Activated CD8-positive, alpha-beta memory T cell treated with anti-CD3 and anti-CD28 coated beads, Interleukin-2, amount 50 U/mL, for 48 hours (primary cell): Measurements from ENCODE around the gene SLC6A17.

Experiments used
- DNase-seq: peaks from one replicate; pipeline ENCODE4 v3.0.0-alpha.2; 2020

The SLC6A17 gene

GRCh38 chr1:110150330-110151174, at the start of gene SLC6A17:
Gene SLC6A17, plus strand, starts transcription at chr1:110150494. Its CDS starts 16,436 bp downstream, at chr1:110166930.
- DNase-seq, result peak; percentile 82

DNA sequence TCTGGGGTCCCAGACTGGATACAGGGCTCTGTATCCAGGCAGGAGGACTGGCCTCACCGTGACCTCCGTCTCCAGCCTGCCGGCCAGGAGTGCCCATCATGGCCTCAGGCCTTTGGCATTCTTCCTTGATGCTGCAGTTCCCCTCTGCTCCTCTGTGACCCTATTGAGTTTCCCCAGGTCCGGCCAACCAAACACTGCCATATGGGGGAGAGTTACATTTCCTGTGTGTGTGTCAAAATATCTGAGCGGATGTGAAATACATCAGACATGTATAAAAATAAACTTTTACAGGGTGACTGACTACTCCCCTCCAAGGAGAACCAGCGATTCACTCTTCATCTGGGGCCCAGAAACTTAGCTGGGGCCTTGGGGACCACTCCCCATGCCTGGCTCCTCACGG, 48.2 kb upstream of the SLC6A17 start:
- no peak for DNase-seq

GRCh38 chr1:110106013-110106941, 44.0 kb upstream of the SLC6A17 start:
- peak; percentile 77 for DNase-seq

DNA sequence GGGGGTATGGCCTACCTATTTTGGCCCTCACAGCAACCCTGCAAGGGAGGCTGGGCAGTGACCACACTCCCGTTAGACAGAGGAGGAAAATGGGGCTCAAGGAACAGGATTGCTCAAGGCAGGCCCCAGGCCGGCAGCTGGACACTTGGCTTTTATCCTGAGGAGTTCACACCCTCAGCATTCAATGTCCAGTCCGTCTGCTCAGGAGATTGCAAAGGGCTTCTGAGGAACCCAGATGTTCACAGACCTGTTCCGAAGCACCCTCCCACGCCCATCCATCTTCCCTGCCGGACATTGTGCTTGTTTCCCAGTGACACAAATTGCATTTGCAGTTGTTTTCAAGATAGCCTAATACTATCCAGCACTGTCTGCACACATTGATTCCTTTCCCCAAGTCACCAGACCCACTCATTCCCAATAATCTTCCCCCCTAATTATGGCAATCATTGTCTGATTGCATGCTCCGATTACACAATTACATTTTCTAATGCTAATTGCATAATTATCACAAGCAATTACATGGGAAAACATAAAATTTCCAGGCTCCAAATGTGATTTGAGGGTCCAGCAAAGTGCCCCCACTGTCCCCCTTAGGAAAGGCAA, 42.3 kb upstream of the SLC6A17 start:
- DNase-seq, result no peak

GRCh38 chr1:110111081-110111480, 39.2 kb upstream of the SLC6A17 start:
- no peak for DNase-seq

- no peak for DNase-seq
Observed at GRCh38 chr1:110112143-110112542, 38.2 kb upstream of the SLC6A17 start, which contains the start of gene UBL4B. Gene UBL4B, plus strand, starts transcription at chr1:110112443. Its CDS starts 92 bp downstream, at chr1:110112535.

GRCh38 chr1:110112656-110113055, 37.6 kb upstream of the SLC6A17 start:
- DNase-seq, result no peak

DNA sequence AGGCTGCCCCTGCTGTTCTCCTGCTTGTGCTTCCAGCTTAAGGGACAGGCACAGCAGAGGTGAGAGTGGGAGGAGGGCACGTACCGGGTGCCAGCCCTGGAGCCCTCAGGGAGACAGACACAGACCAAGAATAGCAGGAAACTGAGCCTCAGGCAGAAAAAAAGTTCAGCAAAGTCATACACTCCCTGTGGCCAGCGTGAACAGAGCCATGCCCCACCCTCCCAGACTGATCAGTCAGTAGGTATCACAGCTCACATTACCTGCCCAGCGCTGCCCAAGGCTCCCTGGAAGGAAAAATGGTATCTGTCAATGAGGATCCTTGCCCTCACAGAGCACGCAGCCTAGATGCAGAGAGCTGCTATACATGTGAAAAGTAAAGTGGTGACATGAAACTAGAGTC, 36.7 kb upstream of the SLC6A17 start:
- DNase-seq, result no peak

DNA sequence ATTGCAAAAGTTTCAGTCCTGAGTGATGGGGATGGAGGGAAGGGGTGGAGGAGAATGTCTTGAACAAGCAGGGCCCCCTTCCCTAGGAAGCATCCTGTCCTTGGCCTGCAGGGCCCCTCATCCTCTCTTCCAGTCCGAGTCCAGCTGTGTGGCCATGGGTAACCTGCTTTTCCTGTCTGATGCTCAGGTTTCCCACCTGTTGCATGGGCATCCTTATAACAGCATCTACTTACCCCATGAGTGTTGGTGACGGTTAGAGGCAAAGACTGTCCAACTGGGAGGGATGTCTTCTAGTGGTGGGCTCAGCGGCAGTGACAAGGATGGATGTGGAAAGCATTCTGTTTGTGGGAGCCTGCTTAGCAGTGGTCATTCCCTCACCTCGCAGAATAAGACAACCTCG, 36.1 kb upstream of the SLC6A17 start:
- DNase-seq, result no peak

DNA sequence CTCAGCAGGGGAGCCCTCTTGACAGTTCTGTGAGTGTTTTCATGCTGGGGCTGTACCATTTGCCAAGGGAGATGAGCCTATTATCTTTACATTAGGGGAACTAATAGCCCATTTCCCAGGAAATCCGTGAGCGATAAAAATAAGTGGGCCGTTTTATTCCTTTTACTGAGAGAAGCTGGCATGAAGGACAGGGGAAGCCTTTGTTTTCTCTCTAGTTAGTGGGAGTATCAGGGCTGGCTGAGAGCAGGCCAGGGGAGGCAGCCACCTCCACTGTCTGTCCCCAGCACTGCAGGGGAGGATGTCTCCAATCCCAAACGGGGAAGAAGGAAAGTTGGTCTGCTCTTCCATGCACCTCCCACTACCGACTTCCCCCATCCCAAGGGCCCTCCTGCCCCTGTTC, 35.5 kb upstream of the SLC6A17 start:
- no peak for DNase-seq

DNA sequence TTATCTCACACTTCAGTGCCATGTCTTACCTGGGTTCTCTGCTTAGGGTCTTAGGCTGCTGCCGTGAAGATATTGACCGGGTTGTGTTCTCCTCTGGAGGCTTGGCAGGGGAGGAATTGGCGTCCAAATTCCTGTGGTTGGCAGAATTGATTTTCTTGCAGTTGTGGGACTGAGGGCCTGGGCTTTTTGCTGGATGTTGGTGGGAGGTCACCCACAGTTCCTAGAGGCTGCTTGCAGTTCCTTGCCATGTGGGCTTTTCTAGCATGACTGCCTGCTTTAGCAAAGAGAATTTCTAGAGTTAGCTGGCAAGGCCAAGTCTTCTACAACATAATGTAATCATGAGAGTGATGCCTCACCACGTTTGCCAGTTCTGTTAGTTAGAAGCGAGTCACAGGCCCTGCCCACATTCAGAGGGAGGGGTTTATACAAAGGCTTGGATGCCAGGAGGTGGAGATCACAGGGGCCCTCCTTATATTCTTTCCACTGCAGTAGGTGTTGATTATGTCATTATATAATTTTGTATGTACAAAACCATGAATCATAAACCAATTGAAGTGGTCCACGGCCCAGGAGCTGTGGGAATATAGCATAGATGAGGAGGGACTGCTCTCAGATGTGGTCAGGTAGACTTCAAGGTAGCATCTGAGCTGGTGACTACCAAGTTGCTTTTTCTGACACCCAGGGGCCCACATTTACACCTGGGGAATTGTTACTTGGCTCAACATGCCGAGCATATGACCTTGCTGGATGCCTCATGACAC, 31.5 kb upstream of the SLC6A17 start:
- no peak for DNase-seq

DNA sequence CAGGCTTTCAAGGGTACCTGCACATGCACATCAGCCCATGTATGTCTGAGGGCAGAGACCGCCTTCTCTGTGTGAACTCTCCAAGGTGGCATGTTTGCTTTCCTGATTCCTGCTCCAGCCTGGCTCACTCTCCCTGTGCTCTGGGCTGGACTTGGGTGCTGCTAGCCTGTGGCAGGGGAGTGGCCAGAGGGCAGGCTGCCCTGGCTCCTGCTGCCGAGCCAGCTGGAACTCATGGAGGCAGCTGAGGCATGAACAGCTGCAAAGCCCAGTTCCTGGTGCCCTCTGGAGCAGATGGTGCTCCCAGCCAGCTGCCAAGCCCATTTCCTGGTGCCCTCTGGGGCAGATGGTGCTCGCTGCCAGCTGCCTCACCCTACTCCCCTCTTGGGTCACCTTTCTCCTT, 30.5 kb upstream of the SLC6A17 start:
- no peak for DNase-seq

DNA sequence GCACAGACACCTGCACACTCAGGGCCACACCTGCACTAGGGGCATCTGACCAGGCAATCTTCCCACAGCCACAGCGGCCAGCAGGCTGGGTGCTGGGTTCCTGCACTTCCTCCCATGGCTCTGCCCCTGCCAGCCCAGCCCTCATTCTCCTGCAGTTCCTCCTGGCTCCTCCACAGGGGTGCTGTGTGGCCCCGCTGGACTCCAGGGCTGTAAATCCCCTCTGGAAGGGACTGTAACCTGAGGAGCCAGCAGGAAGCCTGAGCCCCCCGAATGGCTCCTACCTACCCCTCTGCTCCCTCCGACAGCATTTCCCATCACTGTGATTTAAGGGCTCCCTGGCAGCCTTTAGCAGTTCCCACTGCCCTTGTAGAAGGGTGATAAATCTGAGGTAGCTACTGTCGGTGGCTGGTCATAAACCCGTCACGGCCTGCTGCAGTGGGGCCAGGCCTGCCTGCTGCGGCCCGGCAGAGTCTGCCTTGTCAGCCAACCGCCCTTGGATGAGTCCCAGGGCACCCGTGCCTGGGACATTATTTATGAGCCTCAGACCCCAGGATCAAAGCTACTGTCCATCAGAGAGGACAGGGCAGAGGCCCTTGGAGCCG, 29.2 kb upstream of the SLC6A17 start:
- DNase-seq, result no peak

DNA sequence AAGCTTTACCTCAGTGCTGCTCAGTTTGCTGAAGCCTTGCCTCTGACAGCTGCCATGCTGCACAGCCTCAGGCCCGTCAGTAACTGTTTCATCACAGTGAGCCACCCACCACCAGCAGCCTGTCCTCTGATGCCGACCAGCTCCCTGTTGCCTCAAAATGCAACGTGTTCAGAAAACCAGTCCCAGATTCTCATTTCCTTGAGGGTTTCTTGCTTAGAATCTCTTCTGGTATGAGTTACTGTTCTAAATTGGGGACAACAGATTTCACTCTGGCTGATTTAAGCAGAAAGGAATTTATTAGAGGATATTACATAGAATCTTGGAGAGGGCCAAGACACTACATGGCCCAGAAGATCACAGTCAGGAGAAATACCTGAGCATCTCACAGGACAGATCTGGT, 27.1 kb upstream of the SLC6A17 start:
- no peak for DNase-seq

GRCh38 chr1:110125810-110126209, 24.5 kb upstream of the SLC6A17 start:
- DNase-seq, result no peak

DNA sequence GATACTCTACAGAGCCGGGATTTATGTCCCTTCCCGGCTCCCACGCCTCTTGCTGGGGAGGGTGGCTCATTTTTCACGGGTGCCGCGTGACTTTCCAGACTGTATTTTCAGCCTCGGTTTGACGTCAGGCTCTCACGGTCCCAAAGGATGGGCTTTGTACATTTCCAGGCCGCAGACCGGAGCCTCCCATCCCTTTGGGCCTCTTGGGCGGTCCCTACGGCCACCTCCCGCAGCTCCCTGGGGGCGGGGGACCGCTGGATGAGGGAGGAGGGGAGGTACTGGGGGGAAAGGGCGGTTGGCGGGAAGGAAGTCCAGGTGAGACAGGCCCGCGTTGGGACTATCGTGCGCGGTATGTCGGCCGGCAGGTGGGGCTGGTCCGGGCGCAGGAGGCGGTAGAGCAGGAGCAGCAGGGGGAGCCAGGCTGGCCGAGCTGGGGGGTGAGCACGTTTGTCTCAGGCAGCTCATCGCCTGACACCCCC, 20.1 kb upstream of the SLC6A17 start:
- DNase-seq, result no peak

DNA sequence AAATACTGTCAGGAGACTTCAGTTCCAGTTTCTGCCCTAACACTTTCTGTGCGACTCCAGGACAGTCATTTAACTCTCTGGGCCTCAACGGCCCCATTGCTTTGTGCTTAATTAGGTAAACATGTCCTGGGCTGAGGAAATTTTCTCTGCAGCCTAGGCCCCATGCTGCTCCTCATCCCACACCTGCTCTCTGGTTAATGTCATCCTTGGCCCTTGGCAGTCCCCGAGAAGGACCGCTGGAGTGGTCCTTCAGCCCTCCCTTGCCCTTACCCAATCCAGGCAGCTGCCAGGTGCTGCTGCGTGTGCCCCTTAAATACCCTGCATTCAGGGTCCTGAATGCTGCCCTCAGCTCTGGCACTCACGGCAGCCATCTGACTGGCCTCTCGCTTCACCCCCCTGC, 19.3 kb upstream of the SLC6A17 start:
- no peak for DNase-seq

GRCh38 chr1:110132682-110133081, 17.6 kb upstream of the SLC6A17 start:
- DNase-seq, result no peak

GRCh38 chr1:110133436-110133835, 16.9 kb upstream of the SLC6A17 start:
- DNase-seq, result no peak

- DNase-seq, result no peak
Observed at GRCh38 chr1:110134050-110134595, 16.2 kb upstream of the SLC6A17 start.

DNA sequence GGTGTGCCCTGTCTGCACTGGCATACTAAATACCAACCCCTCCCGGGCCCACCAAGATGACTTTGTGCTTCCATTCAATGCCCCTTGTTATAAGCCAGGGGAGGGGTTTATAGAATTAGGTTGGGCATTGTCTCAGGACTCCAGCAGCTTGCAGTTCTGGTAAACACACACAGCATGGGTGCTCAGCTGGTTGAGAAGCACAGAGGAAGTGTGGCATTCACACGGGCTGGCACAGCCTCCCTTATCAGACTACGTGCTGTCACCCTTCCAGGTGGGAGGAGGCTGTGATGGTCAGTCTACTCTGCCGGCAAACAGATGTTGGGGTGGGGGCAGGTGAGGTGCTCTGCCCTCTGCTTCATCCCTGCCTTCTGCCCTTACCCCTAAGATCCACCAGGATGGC, 15.0 kb upstream of the SLC6A17 start:
- DNase-seq, result no peak

GRCh38 chr1:110135666-110136065, 14.6 kb upstream of the SLC6A17 start:
- no peak for DNase-seq
